Fibroblast of lung (primary cell): ENCODE measurements around the gene EXOSC5. TPM values are rescaled to one million over a fixed set of nuclear protein-coding genes. Genes with fewer than 3 reads are reported as not detected.

ENCODE experiments used
- DNase-seq, 2 donors: peaks; one replicate each; pipeline versions ENCODE4 v3.0.0 to v3.0.0-alpha.2; 2010; ENCODE audit warnings: low read depth in 2 of 2
- H2AFZ ChIP-seq: 2 replicates; pipeline ENCODE4 v1.5.1; 2012; ENCODE audit warnings: low read length, control low read depth, inconsistent platforms
- H3K27ac ChIP-seq: 2 replicates; pipeline ENCODE4 v1.5.1; 2011; ENCODE audit warnings: low read length, control low read depth; ENCODE audit not compliant: insufficient read depth
- H3K27me3 ChIP-seq: 2 replicates; pipeline ENCODE4 v1.5.1; 2011; ENCODE audit warnings: mild to moderate bottlenecking, low read length; ENCODE audit not compliant: control insufficient read depth, insufficient read depth
- H3K36me3 ChIP-seq: 2 replicates; pipeline ENCODE4 v1.5.1; 2011; ENCODE audit warnings: low read length; ENCODE audit not compliant: control insufficient read depth, insufficient read depth
- H3K4me1 ChIP-seq: 2 replicates; pipeline ENCODE4 v1.5.1; 2011; ENCODE audit warnings: low read length; ENCODE audit not compliant: control insufficient read depth, insufficient read depth; ENCODE audit errors: extremely low read depth
- H3K4me2 ChIP-seq: 2 replicates; pipeline ENCODE4 v1.5.1; 2011; ENCODE audit warnings: low read length, control low read depth; ENCODE audit not compliant: insufficient read depth; ENCODE audit errors: extremely low read depth
- H3K4me3 ChIP-seq, 4 experiments: fragments of 200-600 bp in 1 of 4; sonication (generic) in 1 of 4; replicated peaks in 1 of 4; 2 replicates each; pipeline ENCODE4 v1.5.1; 2011 to 2016; ENCODE audit warnings: low read length in 4 of 4, low read depth in 3 of 4, mild to moderate bottlenecking in 3 of 4, control low read depth in 2 of 4, inconsistent platforms in 1 of 4, mixed read lengths in 1 of 4; ENCODE audit not compliant: insufficient read depth in 1 of 4; ENCODE audit errors: control extremely low read depth in 1 of 4
- H3K79me2 ChIP-seq: 2 replicates; pipeline ENCODE4 v1.5.1; 2012; ENCODE audit warnings: mild to moderate bottlenecking, low read length, inconsistent platforms; ENCODE audit not compliant: control insufficient read depth, insufficient read depth
- H3K9ac ChIP-seq: 2 replicates; pipeline ENCODE4 v1.5.1; 2011; ENCODE audit warnings: mild to moderate bottlenecking, low read length, control low read depth; ENCODE audit not compliant: insufficient read depth
- H3K9me3 ChIP-seq: 2 replicates; pipeline ENCODE4 v1.5.1; 2012; ENCODE audit warnings: low read depth, low read length; ENCODE audit not compliant: control insufficient read depth, insufficient read depth
- H4K20me1 ChIP-seq: 2 replicates; pipeline ENCODE4 v1.5.1; 2011; ENCODE audit warnings: low read length; ENCODE audit not compliant: control insufficient read depth, insufficient read depth; ENCODE audit errors: extremely low read depth
- CTCF ChIP-seq, 2 donors: IDR thresholded peaks in 1 of 2; conservative IDR thresholded peaks in 1 of 2; 1 replicate in 1 of 2; 2 replicates in 1 of 2; pipeline ENCODE4 v1.5.1; 2011 to 2012; ENCODE audit warnings: low read length in 2 of 2, control low read depth in 1 of 2, inconsistent platforms in 1 of 2, low read depth in 1 of 2, mild to moderate bottlenecking in 1 of 2
- EZH2 ChIP-seq: IDR thresholded peaks from 2 replicates; pipeline ENCODE4 v1.5.1; 2012; ENCODE audit warnings: low read length, control low read depth, mild to moderate bottlenecking; ENCODE audit errors: missing control alignments
- polyA plus RNA-seq, 2 donors: library from polyadenylated mRNA; depleted of rRNA in 1 of 2; stranded (reverse) in 1 of 2; unstranded in 1 of 2; fragments of >200 nt; gene quantifications; 2 replicates each; pipeline ENCODE4 v1.2.1, GENCODE V29; 2011 to 2012; ENCODE audit warnings: missing spikeins in 1 of 2
- total RNA-seq: library from RNA; depleted of rRNA; stranded (reverse); fragments of >200 nt; gene quantifications from 2 replicates; pipeline ENCODE4 v1.2.1, GENCODE V29; 2014

The EXOSC5 gene
- total and polyA plus RNA-seq, 2 donors (not counting 1 experiment from before 2014, with no cell fraction given), result 5.0 to 10.7 TPM

DNA sequence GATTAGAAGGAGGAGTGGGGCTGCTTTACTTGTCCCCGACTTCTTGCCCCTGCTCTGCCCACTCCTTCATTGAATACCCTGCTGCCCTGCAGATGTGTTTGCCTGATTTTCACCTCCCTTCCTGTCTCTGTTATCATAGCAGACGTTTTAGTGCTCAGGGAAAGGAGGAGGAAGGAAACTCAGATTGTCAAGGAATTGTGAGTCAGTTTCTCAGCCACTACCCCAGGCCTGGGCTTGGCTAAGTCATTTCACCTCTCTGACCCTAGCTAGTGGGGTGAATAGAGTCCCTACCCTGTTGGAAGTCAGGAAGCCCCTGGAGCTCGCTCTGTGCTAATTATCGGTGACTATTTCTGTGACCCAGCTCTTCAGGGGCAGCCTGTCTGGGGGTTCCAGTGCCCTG, 4.3 kb upstream of the EXOSC5 start:
- H3K79me2 ChIP-seq, result peaks cover 7% of the 10 kb centered on the region
- no peak overlapping the region for H3K27ac ChIP-seq
- no peaks in the 10 kb centered on the region for H3K9me3 ChIP-seq
- H3K4me3 ChIP-seq, result no peak overlapping the region
- H4K20me1 ChIP-seq, result no peaks in the 10 kb centered on the region
- H3K4me2 ChIP-seq, result no peak overlapping the region
- H3K4me1 ChIP-seq, result peaks cover 4% of the 10 kb centered on the region
- no peak overlapping the region for H2AFZ ChIP-seq
- H3K27me3 ChIP-seq, result no peaks in the 10 kb centered on the region
- TF ChIP-seq CTCF (conservative IDR thresholded peaks at IDR 0.05 in 1 of 2, IDR thresholded peaks at IDR 0.05 in 1 of 2; ENCODE audit: low read depth in 1 of 2, low read length in 2 of 2) (no peak), EZH2 (no peak)
- no peak for DNase-seq
- H3K9ac ChIP-seq, result no peak overlapping the region
- H3K36me3 ChIP-seq, result no peaks in the 10 kb centered on the region

- DNase-seq, result no peak
- H3K4me1 ChIP-seq, result peaks cover 4% of the 10 kb centered on the region
- peaks cover 7% of the 10 kb centered on the region for H3K79me2 ChIP-seq
- no peak overlapping the region for H3K4me3 ChIP-seq
- no peak overlapping the region for H2AFZ ChIP-seq
- H3K4me2 ChIP-seq, result no peak overlapping the region
- no peaks in the 10 kb centered on the region for H4K20me1 ChIP-seq
- H3K36me3 ChIP-seq, result no peaks in the 10 kb centered on the region
- no peak for TF ChIP-seq EZH2
- TF ChIP-seq CTCF (conservative IDR thresholded peaks at IDR 0.05 in 1 of 2, IDR thresholded peaks at IDR 0.05 in 1 of 2; ENCODE audit: low read depth in 1 of 2, low read length in 2 of 2), result no peak
- H3K9me3 ChIP-seq, result no peaks in the 10 kb centered on the region
- H3K27me3 ChIP-seq, result no peaks in the 10 kb centered on the region
- H3K9ac ChIP-seq, result no peak overlapping the region
- H3K27ac ChIP-seq, result no peak overlapping the region
Observed at GRCh38 chr19:41399525-41399924, 2.4 kb upstream of the EXOSC5 start.

DNA sequence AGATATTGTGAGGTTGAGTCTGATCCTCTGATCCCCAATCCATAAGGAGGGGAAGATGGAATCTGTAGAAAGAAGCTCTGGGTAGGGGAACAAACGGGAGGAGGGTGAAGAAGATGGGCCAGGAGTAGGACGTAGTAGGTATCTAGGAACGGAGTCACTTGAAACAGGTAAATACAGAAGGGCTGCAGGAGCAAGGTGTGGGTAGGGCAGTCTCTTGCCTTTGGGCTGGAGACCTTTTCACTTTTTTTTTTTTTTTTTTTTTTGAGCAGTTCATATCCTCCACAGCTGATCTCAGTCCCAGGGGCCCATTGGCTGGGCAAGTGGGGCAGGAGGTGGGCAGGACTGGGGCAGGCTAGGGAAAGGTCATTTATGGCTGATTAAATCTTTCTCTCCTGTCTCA, 1.9 kb upstream of the EXOSC5 start:
- DNase-seq, result no peak
- Histone ChIP-seq H3K27ac (no peak overlapping the region), H4K20me1 (no peaks in the 10 kb centered on the region), H3K9ac (no peak overlapping the region), H3K4me1 (peaks cover 4% of the 10 kb centered on the region), H3K4me2 (no peak overlapping the region), H3K36me3 (no peaks in the 10 kb centered on the region), H3K27me3 (no peaks in the 10 kb centered on the region), H3K9me3 (no peaks in the 10 kb centered on the region), H3K79me2 (peaks cover 7% of the 10 kb centered on the region), H2AFZ (no peak overlapping the region), H3K4me3 (peak overlapping the region in 2 of 4 experiments; percentile 74 to 100)
- TF ChIP-seq EZH2, result no peak
- no peak for TF ChIP-seq CTCF (conservative IDR thresholded peaks at IDR 0.05 in 1 of 2, IDR thresholded peaks at IDR 0.05 in 1 of 2; ENCODE audit: low read depth in 1 of 2, low read length in 2 of 2)
